HL-60/S4 treated with phorbol 12-myristate 13-acetate at 8.2 ng/mL for 4 days and 3 days (cell line): Measurements from ENCODE around the gene PCYOX1L.

ENCODE experiments used
- in situ Hi-C: fragments of 300-500 bp; cut with MboI; formaldehyde crosslinking; loops from 2 replicates; pipeline ENCODE4 v1.15.0; 2022; ENCODE audit warnings: low sequenced_read_pairs

Gene PCYOX1L

DNA sequence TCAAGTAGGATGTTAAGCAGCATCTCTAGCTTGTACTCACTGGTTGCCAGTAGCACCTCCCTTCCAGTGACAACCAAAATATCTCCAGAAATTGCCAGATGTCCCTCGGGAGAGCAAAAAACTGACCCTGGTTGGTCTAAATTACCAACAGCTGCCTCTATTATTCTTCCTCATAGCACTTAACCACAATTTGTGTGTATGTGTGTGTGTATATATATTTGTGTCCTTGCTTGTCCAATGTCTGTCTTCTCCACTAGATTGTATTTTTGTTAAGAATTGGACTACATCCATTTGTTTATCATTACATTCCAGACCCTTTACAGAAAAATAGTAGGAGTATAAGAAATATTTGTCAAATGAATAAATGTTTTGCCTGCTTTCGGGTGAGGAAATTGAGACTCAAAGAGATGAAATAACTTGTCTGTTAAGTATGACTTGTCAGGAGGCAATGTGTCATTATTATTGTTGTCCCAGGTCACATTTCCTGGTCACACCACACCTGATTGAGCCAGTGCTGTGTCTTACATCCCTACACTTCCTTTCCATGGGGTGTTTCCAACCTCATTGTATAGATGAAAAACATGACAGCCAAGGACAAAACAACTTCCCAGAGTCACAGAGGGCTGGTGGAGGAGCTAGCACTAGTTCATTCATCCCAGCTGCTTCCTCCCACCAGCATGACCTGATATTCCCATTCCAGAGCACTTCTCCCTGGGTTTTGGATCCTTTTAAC lies 24.0 kb upstream of the PCYOX1L start:
- in situ Hi-C loops = no loop called here

DNA sequence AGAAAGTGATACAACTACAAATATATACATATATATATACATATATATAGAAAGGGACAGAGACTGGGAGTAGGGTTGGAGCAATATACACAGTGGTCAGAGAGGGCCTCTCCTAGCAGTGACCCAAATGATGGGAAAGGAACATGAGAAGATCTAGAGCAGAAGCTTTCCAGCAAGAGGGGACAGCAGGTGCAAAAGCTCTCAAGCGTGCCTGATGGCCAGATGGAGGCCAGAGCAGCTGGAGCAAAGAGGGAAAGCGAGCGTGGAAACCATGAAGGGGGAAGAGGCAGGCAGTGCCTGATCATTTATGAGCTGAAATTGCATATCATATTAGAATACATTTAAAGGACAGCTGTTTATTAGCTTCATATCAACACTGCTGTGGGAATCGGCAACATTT lies 20.1 kb upstream of the PCYOX1L start:
- in situ Hi-C loops = no loop called here

DNA sequence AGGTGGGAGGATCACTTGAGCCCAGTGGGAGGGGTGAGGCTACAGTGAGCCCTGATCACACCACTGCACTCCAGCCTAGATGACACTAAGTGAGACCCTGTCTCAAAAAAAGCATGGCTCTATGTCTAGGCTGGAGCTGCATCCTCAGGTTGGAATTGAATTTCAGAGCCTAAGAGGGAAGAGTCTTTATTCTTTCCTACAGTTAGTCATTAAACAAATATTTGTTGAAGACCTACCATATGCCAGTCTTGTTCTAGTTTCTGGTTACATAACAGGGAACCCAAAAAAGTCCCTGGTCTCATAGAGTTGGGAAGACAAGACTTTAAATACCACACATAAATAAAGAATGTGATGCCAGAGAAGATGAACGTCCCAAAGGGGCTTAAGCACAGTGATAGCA lies 19.5 kb upstream of the PCYOX1L start:
- in situ Hi-C loops = no loop called here

DNA sequence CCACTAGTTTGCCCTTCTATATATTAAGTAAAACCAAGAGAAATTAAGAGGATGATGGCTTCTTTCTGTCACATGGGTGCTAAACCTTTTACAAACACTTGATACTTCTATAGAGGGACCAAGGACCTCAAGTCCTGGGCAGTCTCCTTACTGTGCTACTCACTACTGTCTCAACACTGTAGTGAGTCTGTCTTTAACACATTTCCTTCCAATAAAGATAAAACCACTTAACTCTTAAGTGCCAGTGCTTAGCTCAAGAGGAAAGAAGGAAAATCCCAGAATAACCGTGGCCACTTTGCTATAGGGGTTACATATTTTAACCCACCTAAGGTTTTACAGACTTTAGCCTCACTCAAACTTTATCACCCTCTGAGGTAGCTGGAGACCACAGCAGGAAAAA lies 16.9 kb upstream of the PCYOX1L start:
- in situ Hi-C loops = no loop called here

DNA sequence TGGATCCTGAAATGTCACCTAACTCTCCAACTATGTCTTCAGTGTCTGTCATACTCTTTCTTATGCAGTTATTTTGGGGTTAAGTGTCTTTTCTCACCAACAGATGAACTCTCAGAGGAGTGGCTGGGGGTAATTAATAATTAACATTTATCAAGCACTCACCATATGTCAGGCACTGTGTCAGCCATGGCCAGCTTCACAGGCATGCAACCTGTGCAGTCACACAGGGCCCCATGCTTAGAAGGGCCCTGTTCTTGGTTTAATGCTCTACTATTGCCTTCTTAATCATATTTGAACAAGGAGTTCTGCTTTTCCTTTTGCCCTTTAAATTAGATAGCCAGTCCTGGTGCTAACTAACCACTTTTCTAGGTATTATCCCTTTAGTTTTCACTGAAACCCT lies 16.0 kb upstream of the PCYOX1L start:
- in situ Hi-C loops = no loop called here

DNA sequence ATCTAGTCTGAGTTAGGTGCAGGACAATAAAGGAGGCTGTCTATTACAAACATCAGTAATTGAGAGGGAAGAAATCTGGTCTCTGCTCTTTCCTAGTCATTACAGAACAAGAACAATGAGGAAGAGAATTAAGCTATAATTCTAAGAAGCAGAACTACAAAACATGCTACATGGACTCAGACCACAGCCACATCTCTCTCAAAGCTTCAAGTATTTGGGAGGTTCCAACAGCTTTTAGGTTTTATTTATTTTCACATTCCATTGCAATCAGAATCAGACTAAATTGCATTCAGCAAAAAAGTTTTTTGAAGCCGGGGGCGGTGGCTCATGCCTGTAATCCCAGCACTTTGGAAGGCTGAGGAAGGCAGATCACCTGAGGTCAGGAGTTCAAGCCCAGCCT lies 13.7 kb upstream of the PCYOX1L start:
- in situ Hi-C loops = no loop called here

DNA sequence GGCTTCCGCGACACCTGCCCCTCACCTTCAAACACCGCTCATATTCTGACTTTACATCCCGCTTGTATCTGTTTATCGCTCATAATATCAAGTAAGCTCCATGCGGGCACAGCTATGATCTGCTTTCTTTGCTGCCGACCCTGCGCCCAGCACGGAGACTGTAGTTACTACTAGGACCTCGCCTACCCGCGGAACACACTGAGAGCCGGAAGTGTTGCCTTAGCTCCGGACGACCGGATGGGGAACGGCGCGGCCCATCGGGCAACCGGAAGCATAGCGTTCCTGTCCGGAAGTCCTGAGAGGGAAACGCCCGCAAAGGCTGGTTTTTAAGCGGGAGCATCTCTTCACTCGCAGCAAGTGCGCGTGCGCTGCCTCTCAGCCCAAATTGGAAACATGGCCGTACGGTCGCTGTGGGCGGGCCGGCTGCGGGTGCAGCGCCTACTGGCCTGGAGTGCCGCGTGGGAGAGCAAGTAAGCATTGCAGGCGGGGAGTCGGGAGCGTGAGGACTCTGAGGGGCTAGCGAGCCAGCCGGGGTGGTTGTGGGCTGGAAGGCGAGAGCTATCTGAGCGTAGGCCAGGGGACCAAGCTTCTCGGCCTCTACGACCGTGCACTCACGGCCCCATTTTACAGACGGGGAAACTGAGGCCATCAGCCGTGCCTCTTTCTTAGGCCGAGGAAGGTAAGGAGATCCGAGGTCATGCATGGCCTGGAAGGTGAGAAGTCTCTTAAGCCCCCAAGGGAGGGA lies 12.5 kb upstream of the PCYOX1L start, which contains the start of gene GRPEL2:
GRPEL2 (plus strand) TSS at position 353 of the 745 bp plus-strand sequence; CDS start at position 394, 41 bp downstream.
- in situ Hi-C loops = no loop called here

DNA sequence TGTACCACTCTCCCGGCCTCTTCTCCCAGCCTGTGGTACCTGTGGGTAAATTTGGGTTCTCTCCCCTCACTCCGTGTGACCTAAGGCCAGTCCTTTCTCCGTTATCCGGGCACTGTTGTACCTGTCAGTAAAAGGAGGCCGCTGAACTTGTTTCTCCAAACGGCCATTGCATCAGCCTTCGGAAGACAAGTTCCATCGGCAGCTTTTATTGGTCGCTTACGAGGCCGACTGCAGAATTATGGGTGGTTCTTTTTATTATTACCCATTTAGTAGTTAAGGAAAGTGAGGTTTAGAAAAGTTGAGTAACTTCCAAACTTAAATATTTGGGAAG lies 12.0 kb upstream of the PCYOX1L start:
- in situ Hi-C loops = no loop called here

DNA sequence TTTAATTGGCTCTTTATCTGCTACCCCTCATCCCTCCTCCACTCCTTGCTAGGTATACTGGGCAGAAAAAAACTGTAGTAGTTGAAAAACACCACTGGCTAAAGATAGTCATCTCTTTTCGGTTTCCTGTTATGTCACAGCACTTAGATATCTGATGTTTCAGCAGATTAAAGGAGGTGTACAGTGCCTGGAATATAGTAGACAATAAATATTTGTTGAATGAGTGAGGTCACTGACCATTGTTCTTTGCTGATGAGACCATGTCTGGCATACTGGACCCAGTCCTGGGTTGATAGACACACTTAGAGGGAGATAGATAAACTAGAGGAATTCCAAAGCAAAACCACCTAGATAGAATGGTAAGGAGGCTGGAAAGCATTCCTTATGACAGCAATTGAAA lies 9.3 kb upstream of the PCYOX1L start:
- in situ Hi-C loops = no loop called here

DNA sequence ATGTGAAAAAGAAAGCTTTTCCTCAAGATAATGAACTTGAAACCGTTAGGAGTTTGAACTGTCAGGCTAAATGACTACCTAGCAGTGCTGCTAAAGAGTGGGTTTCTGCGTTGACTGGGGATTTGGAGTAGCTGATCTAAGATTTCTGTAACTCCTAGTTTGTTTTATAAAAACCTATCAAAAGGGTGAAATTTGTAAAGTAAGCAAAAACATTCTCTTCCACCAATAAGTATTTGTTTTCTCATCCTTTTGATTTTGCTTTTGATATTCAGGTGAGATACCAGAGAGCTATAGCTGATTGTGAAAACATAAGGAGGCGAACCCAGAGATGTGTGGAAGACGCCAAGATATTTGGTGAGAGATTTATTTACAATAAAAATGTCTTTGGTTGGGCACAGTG lies 8.5 kb upstream of the PCYOX1L start:
- in situ Hi-C loops = no loop called here

DNA sequence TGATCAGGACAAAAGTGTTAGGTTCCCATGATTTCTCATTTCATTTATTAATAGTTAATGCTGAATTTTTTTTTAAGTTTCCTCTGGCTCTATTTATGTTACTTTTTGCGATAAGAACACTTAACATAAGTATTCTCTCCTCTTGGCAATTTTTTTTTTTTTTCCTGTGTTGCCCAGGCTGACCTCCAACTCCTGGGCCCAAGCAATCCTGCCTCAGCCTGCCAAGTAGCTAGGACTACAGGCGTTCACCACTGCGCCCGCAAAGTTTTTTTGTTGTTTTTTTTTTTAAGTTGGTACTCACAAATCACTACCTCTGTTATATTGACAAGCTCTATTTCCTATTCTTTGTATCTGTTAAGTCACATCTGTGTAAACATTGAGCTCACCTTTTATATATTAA lies 5.7 kb upstream of the PCYOX1L start:
- in situ Hi-C loops = loop anchor here (25.0 kb wide), 1 partner anchor 210 kb away; the partner anchor contains the start of gene CSNK1A1

DNA sequence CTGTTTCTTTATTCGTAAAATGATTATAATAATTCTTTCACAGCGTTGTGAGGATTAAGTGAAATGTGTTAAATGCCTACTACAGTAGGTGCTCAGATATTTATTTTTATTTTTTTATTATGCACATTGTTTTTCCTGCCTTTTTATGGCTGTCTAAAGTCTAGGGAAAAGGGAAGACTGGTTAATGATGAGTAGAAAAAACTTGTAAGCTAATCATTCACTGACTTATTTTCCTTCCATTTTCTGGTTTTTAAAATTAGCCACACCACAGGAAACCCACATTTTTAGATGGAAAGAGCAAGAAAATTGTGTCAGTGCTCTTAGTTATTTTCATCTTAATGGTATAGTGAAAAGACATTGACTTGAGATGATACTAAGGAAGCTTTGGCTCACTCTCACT lies 3.9 kb upstream of the PCYOX1L start:
- in situ Hi-C loops = loop anchor here (25.0 kb wide), 1 partner anchor 208 kb away; the partner anchor contains the start of gene CSNK1A1

DNA sequence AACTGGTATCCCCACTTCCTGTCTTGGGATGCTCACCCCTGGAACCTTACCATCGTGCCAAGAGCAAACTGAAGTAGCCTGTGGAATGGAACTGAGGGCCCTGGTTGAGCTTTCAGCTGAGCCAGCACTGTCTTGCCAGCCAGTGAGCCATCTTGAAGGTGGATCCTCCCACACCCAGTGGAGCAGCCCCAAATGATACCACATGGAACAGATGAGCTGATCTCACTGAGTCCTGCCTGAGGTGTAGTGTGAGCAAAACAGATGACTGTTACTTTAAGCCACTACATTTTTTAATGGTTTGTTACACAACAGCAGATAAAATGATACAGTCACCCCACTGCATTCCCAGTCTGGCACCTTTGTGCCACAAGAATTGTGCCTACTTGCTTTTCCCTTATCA lies 2.2 kb upstream of the PCYOX1L start:
- in situ Hi-C loops = loop anchor here (25.0 kb wide), 1 partner anchor 207 kb away; the partner anchor contains the start of gene CSNK1A1

DNA sequence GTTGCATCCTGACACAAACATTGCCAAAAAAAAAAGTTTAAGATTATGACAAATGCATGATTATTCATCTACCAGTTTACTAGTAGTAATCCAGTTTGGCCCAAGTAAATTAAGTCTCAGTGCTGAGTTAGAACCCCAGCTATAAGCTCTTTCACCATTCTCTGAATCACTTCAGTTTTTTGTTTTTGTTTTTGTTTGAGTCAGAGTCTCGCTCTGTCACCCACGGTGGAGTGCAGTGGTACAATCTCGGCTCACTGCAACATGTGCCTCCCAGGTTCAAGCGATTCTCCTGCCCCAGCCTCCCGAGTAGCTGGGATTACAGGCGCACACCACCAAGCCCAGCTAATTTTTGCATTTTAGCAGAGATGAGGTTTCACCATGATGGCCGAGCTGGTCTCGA lies 1.5 kb upstream of the PCYOX1L start:
- in situ Hi-C loops = loop anchor here (25.0 kb wide), 1 partner anchor 206 kb away; the partner anchor contains the start of gene CSNK1A1

DNA sequence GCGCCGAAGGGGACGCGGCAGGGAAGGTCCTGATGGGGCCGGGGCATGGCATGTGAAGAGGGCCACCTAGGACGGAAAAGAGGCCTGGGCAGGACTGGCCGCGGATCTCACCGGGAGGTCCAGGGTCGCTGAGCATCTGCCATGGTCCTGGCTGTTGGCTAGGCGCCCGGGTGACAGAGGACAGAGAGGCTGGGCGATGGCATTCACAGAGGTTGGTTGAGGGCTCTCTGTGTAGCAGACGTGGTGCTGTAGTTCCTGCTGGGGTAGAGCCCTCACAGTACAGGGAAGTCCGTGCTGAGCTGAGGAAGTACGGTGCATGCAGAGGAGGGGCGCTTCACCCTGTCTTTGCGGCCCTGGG lies 427 bp downstream of the PCYOX1L start:
- in situ Hi-C loops = loop anchor here (25.0 kb wide), 1 partner anchor 204 kb away; the partner anchor contains the start of gene CSNK1A1

DNA sequence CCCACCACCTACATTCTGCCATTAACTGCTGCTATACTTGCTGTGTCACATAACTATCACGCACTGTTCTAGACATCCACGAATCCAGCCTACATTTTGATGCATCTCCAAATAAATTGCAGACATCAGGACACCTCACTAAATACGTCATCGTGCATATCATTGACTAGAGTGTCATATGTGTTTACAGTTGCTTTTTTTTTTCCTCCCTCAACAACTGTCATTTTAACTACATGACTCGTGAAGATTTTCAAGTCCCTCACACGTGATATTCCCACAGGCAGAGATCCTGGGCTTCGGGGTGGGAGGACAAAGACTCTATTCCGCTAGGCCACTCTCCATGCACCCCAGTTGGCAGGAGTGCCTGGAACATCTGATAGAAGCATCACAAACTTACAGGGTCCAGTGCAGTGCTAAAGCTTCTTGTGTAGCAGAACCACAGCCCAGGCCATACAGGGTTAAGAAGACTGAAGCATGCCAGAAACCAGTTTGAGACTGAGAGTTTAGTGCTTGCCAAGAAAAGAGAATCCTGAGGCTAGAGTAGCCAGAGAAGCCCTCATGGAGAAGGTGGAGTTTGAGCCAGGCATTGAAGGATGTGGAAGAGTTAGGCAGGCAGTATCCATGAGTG lies 1.1 kb downstream of the PCYOX1L start:
- in situ Hi-C loops = loop anchor here (25.0 kb wide), 1 partner anchor 203 kb away; the partner anchor contains the start of gene CSNK1A1

DNA sequence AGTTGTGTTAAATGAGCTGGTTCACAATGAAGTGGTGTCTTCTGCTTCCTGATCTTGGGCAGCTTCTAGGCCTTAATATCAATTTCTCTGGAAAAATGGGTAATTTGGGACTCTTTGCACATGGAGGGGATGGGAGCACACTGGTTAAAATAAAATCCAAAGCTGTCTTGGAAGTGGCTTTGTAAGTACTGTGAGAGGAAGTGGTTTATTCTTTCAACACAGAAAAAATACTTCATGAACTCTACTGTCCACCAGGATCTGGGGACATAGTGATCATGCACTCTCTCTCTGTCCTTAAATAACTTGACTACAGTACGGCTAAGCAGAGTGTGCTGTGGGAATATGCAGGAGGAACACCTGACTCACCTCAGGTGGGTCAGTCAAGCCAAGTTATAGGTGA lies 2.4 kb downstream of the PCYOX1L start:
- in situ Hi-C loops = loop anchor here (25.0 kb wide), 1 partner anchor 202 kb away; the partner anchor contains the start of gene CSNK1A1

DNA sequence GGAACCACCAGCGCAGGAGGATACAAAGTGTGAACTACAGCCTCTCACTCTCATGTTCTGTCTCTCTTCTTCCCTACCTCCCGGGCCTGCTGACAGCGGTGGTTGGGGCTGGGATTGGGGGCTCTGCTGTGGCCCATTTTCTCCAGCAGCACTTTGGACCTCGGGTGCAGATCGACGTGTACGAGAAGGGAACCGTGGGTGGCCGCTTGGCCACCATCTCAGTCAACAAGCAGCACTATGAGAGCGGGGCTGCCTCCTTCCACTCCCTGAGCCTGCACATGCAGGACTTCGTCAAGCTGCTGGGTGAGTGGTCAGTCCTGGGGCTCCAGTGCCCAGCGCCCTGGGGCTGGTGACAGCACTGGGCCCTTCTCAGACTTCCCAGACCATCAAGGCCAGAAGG lies 4.7 kb downstream of the PCYOX1L start:
- in situ Hi-C loops = loop anchor here (25.0 kb wide), 1 partner anchor 200 kb away; the partner anchor contains the start of gene CSNK1A1

DNA sequence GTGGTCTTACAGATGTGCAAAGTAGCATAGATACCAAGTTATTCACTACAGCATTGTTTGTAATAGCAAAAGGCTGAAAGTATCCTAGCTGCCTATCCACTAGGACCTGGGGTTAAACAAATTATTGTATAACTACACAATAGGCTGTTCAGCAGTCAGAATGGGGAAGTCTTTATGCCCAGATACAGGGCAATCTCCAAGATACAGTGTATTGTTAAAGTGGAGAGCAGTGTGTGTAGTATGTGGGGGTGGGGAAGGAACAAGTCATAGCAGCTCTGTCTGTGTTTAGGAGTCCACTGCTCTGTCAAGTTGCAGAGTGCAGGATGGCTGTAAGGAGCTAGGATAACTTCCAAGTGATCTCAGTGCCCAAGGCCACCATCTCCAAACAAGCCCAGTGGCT lies 5.5 kb downstream of the PCYOX1L start:
- in situ Hi-C loops = loop anchor here (25.0 kb wide), 1 partner anchor 199 kb away; the partner anchor contains the start of gene CSNK1A1

DNA sequence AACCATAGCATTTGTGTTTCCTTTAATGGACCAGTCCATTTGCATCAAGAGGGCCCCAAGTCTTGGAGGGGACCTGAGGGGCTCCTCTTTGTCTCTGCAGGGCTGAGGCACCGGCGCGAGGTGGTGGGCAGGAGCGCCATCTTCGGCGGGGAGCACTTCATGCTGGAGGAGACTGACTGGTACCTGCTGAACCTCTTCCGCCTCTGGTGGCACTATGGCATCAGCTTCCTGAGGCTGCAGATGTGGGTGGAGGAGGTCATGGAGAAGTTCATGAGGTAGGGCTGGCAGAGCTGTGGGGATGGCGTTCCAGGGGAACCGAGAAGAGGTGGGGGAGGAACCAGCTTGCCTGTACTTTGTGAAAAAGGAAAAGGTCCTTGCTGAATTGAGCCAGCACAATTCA lies 6.1 kb downstream of the PCYOX1L start:
- in situ Hi-C loops = loop anchor here (25.0 kb wide), 1 partner anchor 198 kb away; the partner anchor contains the start of gene CSNK1A1

DNA sequence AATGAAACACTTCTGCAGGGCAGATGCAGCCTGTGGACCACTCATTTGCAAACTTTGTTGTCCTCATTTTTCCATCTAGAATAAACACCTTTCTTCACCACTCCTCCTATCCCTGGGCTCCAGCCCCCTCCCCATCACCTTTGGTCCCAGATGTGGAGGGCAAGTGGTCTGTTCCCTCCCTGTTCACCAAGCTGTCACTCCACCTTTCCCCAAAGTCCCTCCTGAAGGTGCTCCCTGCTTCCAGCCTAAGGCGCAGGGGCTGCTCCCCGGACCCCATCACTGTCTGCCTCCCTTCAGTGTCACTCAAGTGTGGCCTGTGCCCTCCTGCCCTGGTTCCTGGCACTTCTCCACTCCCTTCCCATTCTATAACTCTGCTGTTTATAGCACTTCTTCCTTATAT lies 6.9 kb downstream of the PCYOX1L start:
- in situ Hi-C loops = loop anchor here (25.0 kb wide), 1 partner anchor 198 kb away; the partner anchor contains the start of gene CSNK1A1
